ENCODE measurements around the gene TMBIM6. TPM values are rescaled to one million over a fixed set of nuclear protein-coding genes. Genes with fewer than 3 reads are reported as not detected.

Gene TMBIM6
- total and polyA plus RNA-seq, 9 of the 15 experiments (the other 6 are each of a cell fraction or from before 2014, with no cell fraction given): 147 to 1,288 (median 352) TPM

GRCh38 chr12:49702009-49702408 is 39.3 kb upstream of the TMBIM6 start:
- Histone ChIP-seq H3K4me3 (no peak overlapping the region), H3K9ac (ENCODE audit: insufficient read depth in 1 of 2, low read depth in 2 of 2, low read length in 2 of 2) (no peak overlapping the region), H3K27me3 (ENCODE audit: control insufficient read depth in 2 of 2, insufficient read depth in 2 of 2, low read length in 2 of 2) (no peaks in the 10 kb centered on the region), H3K9me1 (ENCODE audit: control insufficient read depth, insufficient read depth, low read length) (no peaks in the 10 kb centered on the region), H3K27ac (ENCODE audit: extremely low read depth, low read depth, low read length) (no peak overlapping the region), H3K79me2 (ENCODE audit: control insufficient read depth, insufficient read depth, low read length) (peaks cover 20% of the 10 kb centered on the region), H3K36me3 (ENCODE audit: control insufficient read depth, insufficient read depth, low read length) (no peaks in the 10 kb centered on the region), H4K20me1 (replicated peaks; ENCODE audit: control insufficient read depth, insufficient read depth, low read length) (peaks cover 4% of the 10 kb centered on the region; the same call in 1 of the 2 replicates), H2AFZ (ENCODE audit: low read depth, low read length) (no peak overlapping the region), H3K4me1 (replicated peaks in 1 of 2; ENCODE audit: control insufficient read depth in 2 of 2, insufficient read depth in 2 of 2, low read length in 2 of 2) (peaks cover 12 to 54% of the 10 kb centered on the region in 2 experiments), H3K4me2 (ENCODE audit: insufficient read depth, low read length) (no peak overlapping the region), H3K9me3 (replicated peaks; ENCODE audit: control insufficient read depth, insufficient read depth, low read depth, low read length) (no peaks in the 10 kb centered on the region)
- in situ Hi-C loops (cut with MboI) (no loop called here), intact Hi-C loops (cut with micrococcal nuclease) (loop anchor here (10.0 kb wide), 1 partner anchor 347 kb away; no protein-coding TSS in a partner anchor)
- BruUV-seq (replicated peaks): no TSS peak
- 81% methylated on average over 3 of the region's 3 CpGs for WGBS (ENCODE audit: insufficient coverage, low coverage, missing lambda C conversion rate)
- TF ChIP-seq HIVEP1 (CRISPR knock-in tag; IDR thresholded peaks at IDR 0.05) (no peak), ZNF175 (CRISPR knock-in tag; IDR thresholded peaks at IDR 0.05; ENCODE audit: low read depth) (no peak)
- POLR2A ChIA-PET: interaction anchor here (0.7 to 2.0 kb wide), 2 partner anchors 23 to 118 kb away, joined by 3 to 9 read pairs; no protein-coding TSS in a partner anchor
- CTCF ChIA-PET (ENCODE audit: low intra/inter-chr PET ratio): no interaction called here
- ATAC-seq (no peak), FAIRE-seq (no peak), DNase-seq (ENCODE audit: extremely low read depth in 1 of 4, low spot score in 3 of 4) (no peak)

GRCh38 chr12:49702676-49703215 is 38.6 kb upstream of the TMBIM6 start:
- H2AFZ ChIP-seq (ENCODE audit: low read depth, low read length): no peak overlapping the region
- ATAC-seq (no peak), FAIRE-seq (no peak), DNase-seq (ENCODE audit: extremely low read depth in 1 of 4, low spot score in 3 of 4) (no peak)
- no TSS peak for BruUV-seq (replicated peaks)
- no peaks in the 10 kb centered on the region for H3K27me3 ChIP-seq (ENCODE audit: control insufficient read depth in 2 of 2, insufficient read depth in 2 of 2, low read length in 2 of 2)
- H3K79me2 ChIP-seq (ENCODE audit: control insufficient read depth, insufficient read depth, low read length): peaks cover 20% of the 10 kb centered on the region
- no peak overlapping the region for H3K27ac ChIP-seq (ENCODE audit: extremely low read depth, low read depth, low read length)
- no peaks in the 10 kb centered on the region for H3K9me3 ChIP-seq (replicated peaks; ENCODE audit: control insufficient read depth, insufficient read depth, low read depth, low read length)
- peaks cover 4% of the 10 kb centered on the region; the same call in 1 of the 2 replicates for H4K20me1 ChIP-seq (replicated peaks; ENCODE audit: control insufficient read depth, insufficient read depth, low read length)
- no peak overlapping the region for H3K4me3 ChIP-seq
- in situ Hi-C loops (cut with MboI): no loop called here
- H3K4me1 ChIP-seq (replicated peaks in 1 of 2; ENCODE audit: control insufficient read depth in 2 of 2, insufficient read depth in 2 of 2, low read length in 2 of 2): peaks cover 14 to 55% of the 10 kb centered on the region in 2 experiments
- TF ChIP-seq PBX2 (CRISPR knock-in tag; IDR thresholded peaks at IDR 0.05; ENCODE audit: low read depth): no peak
- TF ChIP-seq PBX2 (tag; conservative IDR thresholded peaks at IDR 0.05; ENCODE audit: low read depth): no peak
- no peak for TF ChIP-seq ZNF23 (CRISPR knock-in tag; IDR thresholded peaks at IDR 0.05)
- no peak for TF ChIP-seq ELF2 (CRISPR knock-in tag; IDR thresholded peaks at IDR 0.05)
- no peak for TF ChIP-seq WHSC1 (IDR thresholded peaks at IDR 0.05; ENCODE audit: low read length)
- no peak for TF ChIP-seq ADNP (tag; IDR thresholded peaks at IDR 0.05)
- no peak for TF ChIP-seq ZFP30 (CRISPR knock-in tag; IDR thresholded peaks at IDR 0.05; ENCODE audit: borderline replicate concordance)
- TF ChIP-seq ZZZ3 (IDR thresholded peaks at IDR 0.05): no peak
- no peak for TF ChIP-seq SNIP1 (IDR thresholded peaks at IDR 0.05; ENCODE audit: low read depth)
- no peak for TF ChIP-seq HDAC1 (IDR thresholded peaks at IDR 0.05)
- no peak for TF ChIP-seq SMARCA5 (IDR thresholded peaks at IDR 0.05)
- TF ChIP-seq POLR2G (IDR thresholded peaks at IDR 0.05; ENCODE audit: low read depth, low read length): no peak
- H3K4me2 ChIP-seq (ENCODE audit: insufficient read depth, low read length): no peak overlapping the region
- no peaks in the 10 kb centered on the region for H3K9me1 ChIP-seq (ENCODE audit: control insufficient read depth, insufficient read depth, low read length)
- POLR2A ChIA-PET: interaction anchor here (0.6 to 3.9 kb wide), 12 partner anchors 8 to 707 kb away, joined by 3 to 26 read pairs (median 6); partner anchors contain the start of gene TMBIM6
- intact Hi-C loops (cut with micrococcal nuclease): loop anchor here (10.0 kb wide), 1 partner anchor 348 kb away; no protein-coding TSS in a partner anchor
- no peaks in the 10 kb centered on the region for H3K36me3 ChIP-seq (ENCODE audit: control insufficient read depth, insufficient read depth, low read length)
- CTCF ChIA-PET (ENCODE audit: low intra/inter-chr PET ratio): no interaction called here
- no peak overlapping the region for H3K9ac ChIP-seq (ENCODE audit: insufficient read depth in 1 of 2, low read depth in 2 of 2, low read length in 2 of 2)

Measured in K562 (cell line).